ENCODE data around the gene TMPRSS13. TPM values are rescaled to one million over a fixed set of nuclear protein-coding genes. Genes with fewer than 3 reads are reported as not detected.

TMPRSS13 gene
- polyA plus RNA-seq, 3 donors, result 0.17 to 2.4 (median 0.37) TPM

GRCh38 chr11:117945047-117945810 is 16.0 kb upstream of the TMPRSS13 start:
- Mint-ChIP-seq H3K9me3 (peaks cover 0 to 3% (median 0%) of the 10 kb centered on the region in 7 donors), H3K36me3 (peaks cover 0 to 3% of the 10 kb centered on the region in 2 donors), H3K4me1 (peaks cover 42% of the 10 kb centered on the region), H3K27ac (no peak overlapping the region), H3K27me3 (ENCODE audit: low read depth in 3 of 3) (peaks cover 1 to 7% (median 3%) of the 10 kb centered on the region in 3 donors), H3K4me3 (no peak overlapping the region)
- Histone ChIP-seq H3K4me3 (replicated peaks in 1 of 3; ENCODE audit: low read depth in 2 of 3, low read length in 3 of 3) (no peak overlapping the region), H3K4me1 (ENCODE audit: control insufficient read depth in 1 of 2, insufficient read depth in 2 of 2, low read length in 2 of 2) (peaks cover 24 to 35% of the 10 kb centered on the region in 2 donors), H3K9ac (ENCODE audit: insufficient read depth, low read length, poor library complexity, severe bottlenecking) (no peak overlapping the region), H3K79me2 (ENCODE audit: insufficient read depth, low read length) (no peaks in the 10 kb centered on the region), H4K20me1 (ENCODE audit: insufficient read depth, low read length) (no peaks in the 10 kb centered on the region), H3K4me2 (replicated peaks; ENCODE audit: extremely low read depth, low read length, poor library complexity, severe bottlenecking) (no peak overlapping the region), H3K36me3 (replicated peaks in 1 of 2; ENCODE audit: control insufficient read depth in 1 of 2, insufficient read depth in 2 of 2, low read length in 2 of 2) (no peaks in the 10 kb centered on the region), H2AFZ (ENCODE audit: insufficient read depth, low read depth, low read length, poor library complexity, severe bottlenecking) (no peak overlapping the region), H3K27ac (ENCODE audit: low read depth in 1 of 2, low read length in 2 of 2) (no peak overlapping the region), H3K9me3 (replicated peaks in 1 of 2; ENCODE audit: control insufficient read depth in 1 of 2, insufficient read depth in 1 of 2, low read length in 2 of 2) (no peaks in the 10 kb centered on the region), H3K27me3 (ENCODE audit: control insufficient read depth in 2 of 2, insufficient read depth in 2 of 2, low read length in 2 of 2) (no peaks in the 10 kb centered on the region)
- intact Hi-C loops (cut with micrococcal nuclease), result loop anchor here (2.0 to 10.0 kb wide), 5 partner anchors 100 to 520 kb away; partner anchors contain the start of gene FXYD2 (in 1 of the 2)
- WGBS (ENCODE audit: insufficient coverage), result no CpG with 5 or more reads among the region's 7 CpGs
- DNase-seq, result peak in 1 of 3 donors; percentile 84
- peak; percentile 14 for TF ChIP-seq CTCF (IDR thresholded peaks at IDR 0.05)

- H3K27me3 Mint-ChIP-seq (ENCODE audit: low read depth in 3 of 3), result peaks cover 1 to 7% (median 3%) of the 10 kb centered on the region in 3 donors
- no peaks in the 10 kb centered on the region for H3K27me3 ChIP-seq (ENCODE audit: control insufficient read depth in 2 of 2, insufficient read depth in 2 of 2, low read length in 2 of 2)
- no peaks in the 10 kb centered on the region for H3K9me3 Mint-ChIP-seq
- no peak overlapping the region for H3K4me3 Mint-ChIP-seq
- peak overlapping the region in 2 of 7 donors; percentile 1 to 8 for H3K27ac Mint-ChIP-seq
- no peaks in the 10 kb centered on the region for H3K79me2 ChIP-seq (ENCODE audit: insufficient read depth, low read length)
- 40% methylated on average over 3 of the region's 5 CpGs for WGBS (ENCODE audit: insufficient coverage)
- intact Hi-C loops (cut with micrococcal nuclease), result loop anchor here (2.0 to 10.0 kb wide), 3 partner anchors 92 to 520 kb away; no protein-coding TSS in a partner anchor
- TF ChIP-seq CTCF (IDR thresholded peaks at IDR 0.05), result no peak
- H3K36me3 Mint-ChIP-seq, result peaks cover 0 to 3% of the 10 kb centered on the region in 2 donors
- H3K4me1 ChIP-seq (ENCODE audit: control insufficient read depth in 1 of 2, insufficient read depth in 2 of 2, low read length in 2 of 2), result peaks cover 17 to 28% of the 10 kb centered on the region in 2 donors
- H2AFZ ChIP-seq (ENCODE audit: insufficient read depth, low read depth, low read length, poor library complexity, severe bottlenecking), result no peak overlapping the region
- no peak overlapping the region for H3K4me3 ChIP-seq (replicated peaks in 1 of 3; ENCODE audit: low read depth in 2 of 3, low read length in 3 of 3)
- H3K27ac ChIP-seq (ENCODE audit: low read depth in 1 of 2, low read length in 2 of 2), result no peak overlapping the region
- DNase-seq, result peak in 1 of 3 donors; percentile 59
- H3K9me3 ChIP-seq (replicated peaks in 1 of 2; ENCODE audit: control insufficient read depth in 1 of 2, insufficient read depth in 1 of 2, low read length in 2 of 2), result no peaks in the 10 kb centered on the region
- no peak overlapping the region for H3K9ac ChIP-seq (ENCODE audit: insufficient read depth, low read length, poor library complexity, severe bottlenecking)
- H4K20me1 ChIP-seq (ENCODE audit: insufficient read depth, low read length), result no peaks in the 10 kb centered on the region
- H3K4me1 Mint-ChIP-seq, result peaks cover 35% of the 10 kb centered on the region
- no peak overlapping the region for H3K4me2 ChIP-seq (replicated peaks; ENCODE audit: extremely low read depth, low read length, poor library complexity, severe bottlenecking)
- H3K36me3 ChIP-seq (replicated peaks in 1 of 2; ENCODE audit: control insufficient read depth in 1 of 2, insufficient read depth in 2 of 2, low read length in 2 of 2), result no peaks in the 10 kb centered on the region
These were observed 15.4 kb upstream of the TMPRSS13 start for GRCh38 chr11:117944554-117944953.
